Stimulated activated CD8-positive, alpha-beta memory T cell treated with anti-CD3 and anti-CD28 coated beads, Interleukin-12 subunit alpha, Interleukin-12 subunit beta, amount 100 ng/mL, for 24 hours (primary cell): ENCODE data around the gene UBR4.

Source experiments
- DNase-seq: peaks from one replicate; pipeline ENCODE4 v3.0.0-alpha.2; 2020; ENCODE audit errors: extremely low read depth

The UBR4 gene

DNA sequence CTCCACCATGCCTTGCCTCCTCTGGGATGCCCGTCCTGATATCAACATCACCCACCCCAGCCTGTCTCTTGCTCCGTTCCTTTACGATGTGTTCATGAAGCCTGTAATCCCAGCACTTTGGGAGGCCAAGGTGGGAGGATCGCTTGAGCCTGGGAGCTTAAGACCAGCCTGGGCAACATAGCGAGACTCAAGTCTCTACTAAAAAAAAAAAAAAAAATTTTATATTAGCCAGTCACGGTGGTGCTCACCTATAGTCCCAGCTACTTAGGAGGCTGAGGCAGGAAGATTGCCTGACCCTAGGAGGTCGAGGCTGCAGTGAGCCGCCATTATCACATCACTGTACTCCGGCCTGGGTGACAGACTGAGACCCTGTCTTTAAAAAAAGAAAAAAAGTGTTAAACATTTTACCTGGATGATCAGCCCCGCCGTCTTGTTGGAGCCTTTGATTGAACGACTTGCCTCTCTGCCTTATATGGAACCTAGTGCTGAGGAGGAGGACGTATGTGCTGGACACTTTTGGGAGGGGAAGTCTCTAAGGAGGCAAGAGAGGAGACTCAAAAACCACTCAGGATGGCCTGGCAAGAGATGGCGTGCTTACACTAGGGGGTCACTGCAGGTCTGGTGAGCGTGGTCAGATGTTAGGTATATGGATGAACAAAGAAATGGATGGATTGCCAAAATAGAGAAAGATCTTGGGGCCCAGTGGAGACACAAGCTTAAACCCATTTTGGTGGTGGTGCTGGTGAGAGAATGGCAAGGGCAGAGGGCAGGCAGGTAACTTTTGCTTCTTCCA lies 173.1 kb downstream of the UBR4 start:
- DNase-seq, result no peak

DNA sequence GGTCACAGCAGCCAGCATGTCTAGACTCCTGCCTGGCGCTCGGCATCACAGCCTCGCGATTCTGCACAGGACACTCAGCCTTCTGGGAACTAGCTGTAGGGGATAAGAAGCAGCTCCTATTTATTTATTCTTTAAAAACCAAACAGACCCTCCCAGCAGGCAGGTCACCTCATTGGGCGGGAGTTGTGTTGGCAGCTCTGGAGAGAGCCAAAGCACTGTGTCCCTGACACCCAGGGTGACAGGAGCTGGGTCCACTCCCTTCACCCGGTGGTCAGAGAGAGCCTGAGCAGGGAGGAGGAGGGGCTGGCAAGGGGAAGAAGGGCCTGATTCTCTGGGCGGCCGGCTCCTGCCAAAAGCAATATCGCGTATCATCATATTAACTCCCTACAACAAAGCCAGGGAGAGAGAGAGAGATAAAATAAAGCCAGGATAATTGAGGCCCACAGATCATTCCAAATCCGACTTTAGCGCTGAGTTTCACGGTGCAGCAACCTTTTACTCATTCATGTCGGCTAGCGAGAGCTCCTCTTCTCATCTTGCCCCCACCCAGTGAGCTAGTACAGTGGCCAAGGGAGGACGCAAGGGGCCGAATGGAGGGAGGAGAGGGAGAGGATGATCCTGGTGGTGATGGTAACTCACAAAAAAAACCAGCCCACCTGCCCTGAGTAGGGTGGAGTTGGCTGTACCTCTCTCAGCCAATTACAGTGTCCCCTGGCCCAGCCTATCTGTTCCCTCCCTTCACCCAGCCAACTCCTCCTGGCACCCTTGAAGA lies 173.8 kb downstream of the UBR4 start:
- DNase-seq, result no peak

DNA sequence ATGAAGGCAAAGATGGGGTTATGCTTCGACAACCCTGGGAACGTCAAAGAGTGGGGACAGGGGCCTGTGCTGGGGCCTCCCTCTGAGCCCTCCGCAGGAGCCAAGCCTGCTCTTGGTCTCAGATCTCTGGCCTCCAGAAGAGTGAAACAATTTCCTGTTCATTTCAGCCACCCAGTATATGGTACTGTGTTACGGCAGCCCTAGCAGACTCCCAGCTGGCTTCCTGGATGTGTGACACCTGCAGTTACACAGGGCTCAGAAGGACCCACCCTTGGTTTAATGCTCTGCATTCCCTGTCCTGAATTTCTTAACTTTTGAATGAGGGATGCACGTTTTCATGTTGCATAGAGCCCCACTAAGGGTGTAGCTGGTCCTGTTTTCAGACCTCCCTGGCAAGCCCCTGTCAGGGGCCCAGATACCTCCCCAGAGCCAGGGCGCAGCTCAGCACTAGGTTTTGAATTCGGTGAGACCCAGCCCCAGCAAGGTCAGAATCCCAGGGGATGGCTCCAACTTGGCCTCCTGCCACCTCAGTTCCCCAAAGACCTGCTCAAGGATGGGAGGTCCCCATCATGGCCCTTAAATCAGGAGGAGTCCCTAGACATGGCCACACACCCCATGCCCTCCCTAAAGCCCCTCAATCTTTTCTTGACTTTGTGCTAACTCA lies 174.6 kb downstream of the UBR4 start:
- no peak for DNase-seq

DNA sequence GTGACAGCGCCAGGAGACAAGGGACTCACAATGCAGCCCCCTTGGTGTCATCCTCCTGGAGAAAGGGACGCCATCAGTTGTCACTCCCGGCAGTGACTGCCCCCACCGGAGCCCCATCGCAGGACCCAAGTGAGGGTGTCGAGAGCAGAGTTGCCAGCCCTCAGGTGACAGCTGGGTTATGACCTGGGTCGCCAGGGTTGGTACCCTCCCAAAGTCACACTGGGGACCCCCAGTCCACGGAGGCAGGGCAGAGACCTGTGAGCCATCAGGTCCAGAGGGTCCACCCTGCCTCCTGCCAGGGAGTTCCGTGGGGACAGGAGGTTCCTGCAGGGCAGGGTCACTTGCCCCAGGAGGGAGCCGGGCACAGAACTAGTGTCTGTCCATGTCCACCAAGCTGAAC lies 175.3 kb downstream of the UBR4 start:
- no peak for DNase-seq

DNA sequence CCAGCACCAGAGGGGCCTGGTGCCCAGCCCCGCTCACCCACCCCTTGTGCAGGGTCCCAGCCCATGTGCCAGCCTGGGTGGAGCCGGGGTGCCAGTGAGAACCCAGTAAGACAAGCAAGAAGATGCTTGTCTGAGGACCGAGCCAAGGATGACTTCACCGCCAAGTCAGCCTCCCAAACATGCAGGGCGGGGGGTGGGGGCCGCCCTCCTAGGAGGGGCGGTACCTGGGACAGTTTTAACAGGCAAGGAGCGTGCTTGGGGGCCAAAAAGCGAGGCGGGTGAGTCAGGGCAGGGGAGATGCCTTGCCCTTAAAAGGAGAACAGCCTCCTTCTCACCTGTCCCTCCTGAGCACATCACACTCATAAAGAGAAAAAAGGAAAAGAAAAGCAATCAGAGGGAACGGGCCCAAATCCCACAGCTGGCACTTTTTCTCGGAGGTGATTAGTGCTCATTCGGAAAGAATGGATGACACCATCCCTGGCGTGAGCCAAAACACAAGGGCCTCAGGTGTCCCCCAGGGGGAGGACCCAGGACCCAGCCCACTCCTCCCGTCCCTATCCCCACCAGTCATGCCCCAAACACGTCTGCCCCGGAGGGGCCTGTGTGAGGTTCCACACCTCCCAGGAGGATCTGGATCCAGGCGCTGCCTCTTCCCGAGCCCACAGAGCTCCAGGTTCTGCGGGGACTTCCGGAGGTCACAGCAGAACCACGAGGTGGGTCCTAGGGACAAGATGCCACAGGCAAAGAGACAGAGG lies 176.0 kb downstream of the UBR4 start:
- DNase-seq, result no peak

DNA sequence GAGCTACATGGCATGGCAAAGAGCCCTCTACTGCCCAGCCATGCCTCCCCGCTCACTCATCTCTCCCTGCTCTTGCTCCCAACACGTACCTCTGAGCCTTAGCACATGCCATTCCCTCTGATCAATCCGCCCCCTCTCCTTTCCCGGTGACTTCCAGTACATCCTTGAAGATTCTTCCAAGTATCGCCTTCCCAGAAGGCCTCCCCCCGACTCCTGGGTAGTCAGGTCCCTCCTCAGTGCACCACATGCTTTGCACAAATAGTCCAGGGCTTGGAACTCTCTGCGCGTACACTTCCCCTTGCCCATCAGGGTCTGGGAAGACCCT lies 176.6 kb downstream of the UBR4 start:
- DNase-seq, result no peak

DNA sequence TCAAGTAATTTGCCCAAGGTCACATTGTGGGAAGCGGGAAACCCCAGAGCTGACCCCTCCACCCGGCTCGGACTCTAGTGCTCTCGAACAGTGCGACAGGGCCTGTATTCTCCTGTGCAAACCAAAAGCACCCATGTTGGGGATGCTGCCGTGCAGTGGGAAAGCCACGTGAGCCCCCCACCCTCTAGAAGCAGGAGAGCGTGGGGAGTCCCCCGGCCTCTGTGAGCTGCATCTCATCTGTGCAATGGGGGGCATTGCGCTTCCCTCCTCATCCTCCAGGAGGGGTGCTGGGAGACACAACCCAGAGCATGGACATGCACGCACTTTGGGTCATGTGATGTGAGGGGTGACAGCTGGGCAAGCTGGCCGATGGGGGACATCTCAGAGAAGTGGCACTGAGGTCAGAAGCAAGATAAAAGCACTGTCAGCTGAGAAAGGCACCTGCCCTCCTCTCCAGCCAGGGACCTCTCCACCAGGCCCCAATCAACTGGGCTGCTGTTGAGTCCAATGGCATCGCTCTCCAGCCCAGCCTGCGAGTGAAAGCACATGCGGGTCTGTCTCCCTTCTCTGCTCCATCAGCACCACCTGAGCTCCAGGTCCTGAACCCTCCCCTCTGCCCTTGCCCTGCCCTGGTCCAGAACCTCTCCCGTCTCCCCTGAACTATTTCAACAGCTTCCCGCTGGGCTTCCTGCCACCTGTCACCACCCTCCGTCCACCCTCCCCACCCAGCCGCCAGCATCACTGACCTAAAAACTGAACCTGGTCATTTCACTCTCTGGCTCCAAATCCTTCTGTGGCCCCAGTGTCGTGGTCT lies 177.2 kb downstream of the UBR4 start:
- no peak for DNase-seq

DNA sequence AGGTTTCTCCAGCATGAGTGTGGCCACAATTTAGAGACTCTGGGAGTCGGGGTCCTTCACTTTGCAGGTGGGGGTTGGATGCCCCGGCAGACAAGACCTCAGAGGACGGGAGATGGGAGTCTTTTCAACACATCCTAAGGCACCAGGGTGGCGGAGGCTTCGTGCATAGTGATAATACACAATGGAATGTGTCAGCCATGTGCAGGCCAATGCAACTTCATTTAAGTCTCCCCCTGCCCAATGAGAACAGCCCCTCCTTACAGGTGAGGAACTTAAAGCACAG lies 177.7 kb downstream of the UBR4 start:
- no peak for DNase-seq

DNA sequence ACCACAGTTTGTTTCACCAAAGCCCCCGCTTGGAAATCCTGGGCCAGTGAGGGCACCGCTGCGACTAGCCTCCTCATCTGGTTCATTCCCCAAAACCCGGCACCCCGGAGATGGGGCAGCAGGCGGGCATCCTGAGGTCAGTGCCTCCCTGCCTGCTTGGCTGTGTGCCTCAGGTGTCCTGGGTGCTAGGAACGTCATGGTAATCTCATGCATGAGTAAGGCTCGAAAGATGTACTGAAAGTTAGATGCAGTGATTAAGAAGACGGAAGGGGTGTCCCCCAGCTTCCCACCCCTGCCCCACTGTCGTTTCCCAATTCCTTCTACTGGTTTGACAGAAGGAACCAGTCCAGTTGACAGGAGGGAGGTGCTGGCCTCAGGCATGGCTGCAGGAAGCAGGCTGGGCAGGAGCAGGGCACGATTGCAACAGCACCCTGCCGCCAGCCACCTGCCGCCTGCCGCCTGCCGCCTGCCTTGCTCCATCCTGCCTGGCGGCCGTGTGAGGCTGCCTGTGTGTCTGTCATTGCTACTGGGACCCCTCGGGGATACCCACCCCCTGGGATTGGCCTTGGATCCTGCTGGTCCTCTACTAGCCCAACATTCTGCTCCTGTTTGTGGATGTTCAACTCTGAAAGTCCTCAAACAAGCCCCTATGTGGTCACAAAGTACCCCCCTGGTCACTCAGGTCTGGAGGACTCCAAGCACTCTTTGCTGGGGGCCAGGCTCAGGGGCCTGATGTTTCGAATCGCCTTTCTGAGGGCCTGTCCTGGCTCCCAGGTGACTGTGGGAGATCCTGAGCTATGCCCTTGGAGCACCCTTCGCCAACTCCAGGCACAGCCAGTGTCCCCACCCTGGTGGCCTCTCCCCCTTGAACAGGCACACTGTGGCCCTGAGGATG lies 180.6 kb downstream of the UBR4 start:
- no peak for DNase-seq

DNA sequence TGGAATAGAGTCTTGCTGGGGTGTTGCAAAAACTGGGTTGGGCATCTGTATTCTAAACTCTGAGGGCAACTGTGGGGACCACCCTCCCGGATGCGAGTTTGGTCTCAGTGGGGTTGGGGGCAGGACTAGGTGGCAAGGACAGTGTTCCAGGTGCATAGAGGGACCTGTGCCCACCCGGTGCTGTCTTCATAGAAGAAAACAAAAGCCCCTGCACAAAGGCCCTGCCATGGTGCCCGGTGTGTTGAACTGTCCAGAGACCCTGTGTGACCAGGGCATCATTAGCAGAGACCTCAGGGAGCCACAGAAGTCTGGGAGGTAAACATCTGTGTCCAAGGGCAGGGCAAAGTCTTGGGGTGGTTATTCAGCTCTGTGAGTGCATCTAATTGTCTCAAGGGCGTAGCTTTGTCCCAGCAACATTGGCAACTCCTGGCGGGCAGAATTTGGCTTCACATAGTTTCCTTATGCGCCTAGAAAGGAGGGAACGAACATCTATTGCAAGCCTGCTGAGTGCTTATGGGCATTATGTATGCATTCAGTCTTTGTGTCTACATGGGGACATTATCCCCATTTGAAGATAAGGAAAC lies 181.4 kb downstream of the UBR4 start:
- DNase-seq, result no peak

DNA sequence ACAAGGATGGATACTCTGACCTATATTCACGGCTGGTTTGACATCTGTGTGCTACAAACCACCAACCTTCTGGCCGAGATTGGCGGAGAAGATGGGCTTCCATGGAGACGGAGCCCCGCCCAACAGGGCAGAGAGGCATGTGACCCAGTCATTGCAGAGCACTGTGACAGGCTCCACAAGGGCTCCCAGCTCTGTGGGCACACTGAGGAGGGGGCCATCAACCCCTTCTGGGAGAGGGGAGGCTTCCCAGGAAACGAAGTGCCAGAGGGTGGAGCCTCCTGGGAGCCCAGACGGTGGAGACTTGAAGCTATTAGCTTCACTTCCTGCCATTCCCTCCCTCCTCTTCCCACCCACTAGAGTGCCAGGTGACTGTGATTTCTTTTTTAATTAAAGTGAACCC lies 182.0 kb downstream of the UBR4 start:
- no peak for DNase-seq
